Activated CD4-positive, alpha-beta T cell treated with anti-CD3 and anti-CD28 coated beads for 4 hours (primary cell): ENCODE data around the gene C4orf17.

Experiments used
- DNase-seq, 2 donors: peaks; one replicate each; pipeline ENCODE4 v3.0.0-alpha.2; 2020

The C4orf17 gene

GRCh38 chr4:99537674-99538073 is 26.9 kb downstream of the C4orf17 start:
- DNase-seq = no peak

- no peak for DNase-seq
Measured at GRCh38 chr4:99540277-99540939, 29.6 kb downstream of the C4orf17 start.

- no peak for DNase-seq
Measured at GRCh38 chr4:99552872-99553271, 42.1 kb downstream of the C4orf17 start.

- peak; percentile 95 for DNase-seq
Measured at GRCh38 chr4:99563310-99564186, 52.7 kb downstream of the C4orf17 start, which contains the start of gene TRMT10A. TRMT10A (minus strand) TSS chr4:99564039; CDS start chr4:99559338, 4,701 bp downstream.

DNA sequence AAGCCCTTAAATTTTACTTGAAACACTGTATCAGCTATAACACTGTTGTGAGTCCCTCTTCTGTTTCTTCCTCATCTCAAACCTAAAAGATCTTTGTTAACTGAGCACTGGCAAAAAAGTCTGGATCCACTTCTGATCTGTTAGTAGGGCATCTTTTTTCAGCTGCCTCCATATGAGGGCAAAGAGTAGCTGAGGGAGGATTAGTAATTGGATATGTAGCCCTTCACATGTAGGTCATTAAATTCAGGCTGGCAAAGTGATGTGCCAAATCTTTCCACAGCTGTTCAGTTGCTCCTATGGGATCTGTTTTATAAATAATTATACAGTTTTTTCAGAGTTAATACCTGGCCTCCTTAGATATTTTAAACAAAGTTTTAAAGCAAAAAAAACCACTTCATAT is 54.1 kb downstream of the C4orf17 start:
- DNase-seq = no peak

DNA sequence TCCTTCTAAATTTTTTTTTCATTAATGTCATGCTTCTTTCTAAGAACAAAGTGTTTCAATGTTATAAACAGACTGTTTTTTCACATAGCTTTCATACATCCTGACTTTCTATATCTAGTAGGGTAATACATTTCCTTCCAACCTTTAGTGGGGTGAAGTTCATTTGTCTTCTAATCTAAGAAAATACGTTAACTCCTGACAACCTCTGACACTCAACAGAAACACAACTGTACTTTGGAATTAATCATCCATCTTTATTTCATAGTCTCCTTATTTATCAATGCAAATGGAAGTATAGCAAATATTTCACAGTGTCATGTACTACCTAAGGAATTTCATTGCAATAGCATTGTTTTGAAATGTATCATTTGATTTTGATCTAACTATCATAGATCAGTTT is 61.1 kb downstream of the C4orf17 start:
- DNase-seq = no peak

DNA sequence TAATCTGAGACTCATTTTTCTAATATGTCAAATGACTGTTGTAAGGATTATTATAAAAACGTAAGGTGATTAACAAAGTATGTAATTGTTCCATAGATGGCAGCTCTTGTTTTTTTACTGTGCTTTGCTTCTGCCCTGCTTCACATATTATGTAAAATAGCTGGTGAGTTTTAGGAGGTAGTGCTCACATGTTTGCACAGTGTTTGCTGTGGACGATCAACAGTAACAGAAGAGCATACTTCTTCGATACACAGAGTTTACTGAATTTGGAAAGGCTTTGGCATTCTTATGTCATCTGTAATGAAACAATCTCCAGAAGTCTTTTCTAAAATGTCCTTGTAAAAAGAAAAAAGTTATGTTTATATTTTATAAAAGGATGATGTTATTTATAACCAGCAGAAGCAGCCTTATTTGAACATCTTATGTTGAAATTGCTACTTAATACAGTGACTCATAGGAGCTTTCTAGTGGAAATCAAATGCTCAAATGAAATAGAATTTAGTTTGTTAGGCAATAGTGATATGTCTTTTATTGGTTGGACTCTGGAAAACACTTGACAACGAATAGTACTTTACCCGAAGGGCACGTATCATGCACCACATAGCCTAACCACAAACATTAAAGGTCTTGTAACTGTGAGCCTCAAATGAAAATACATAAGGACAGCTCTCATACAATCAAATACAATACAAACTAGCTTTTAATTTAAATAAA is 61.9 kb downstream of the C4orf17 start:
- no peak for DNase-seq

DNA sequence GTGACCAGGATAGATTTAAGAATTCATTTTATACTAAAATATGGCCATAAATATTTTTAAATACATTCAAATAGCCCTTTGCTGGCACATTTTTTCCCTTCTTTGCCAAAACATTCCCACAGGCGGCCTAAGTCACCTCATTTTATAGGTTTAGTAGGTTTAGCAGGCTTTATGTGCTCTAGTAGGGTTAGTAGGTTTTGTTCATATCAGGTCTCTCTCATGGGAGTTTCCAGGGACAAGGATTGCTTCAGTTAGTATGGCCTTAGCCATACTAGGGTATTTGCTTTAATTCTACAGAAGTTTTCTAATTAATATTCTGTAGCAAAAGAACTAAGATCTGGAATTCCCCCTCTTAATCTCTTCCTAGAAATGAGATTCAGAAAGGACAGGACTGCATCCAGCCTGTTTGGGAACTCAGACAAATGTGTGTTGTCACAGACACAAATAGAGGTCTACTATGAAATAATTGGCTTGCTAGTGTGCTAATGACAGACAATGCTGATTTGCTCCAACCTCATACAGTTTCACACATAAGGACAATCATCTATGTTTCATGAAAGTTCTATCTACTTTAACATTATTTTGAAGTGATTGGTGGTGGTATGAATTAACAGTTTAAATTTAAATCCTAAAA is 63.0 kb downstream of the C4orf17 start:
- DNase-seq = no peak

GRCh38 chr4:99574530-99575324 is 63.9 kb downstream of the C4orf17 start, which contains the start of gene MTTP:
MTTP (plus strand) TSS chr4:99574824; CDS start chr4:99574910, 86 bp downstream.
- no peak for DNase-seq

DNA sequence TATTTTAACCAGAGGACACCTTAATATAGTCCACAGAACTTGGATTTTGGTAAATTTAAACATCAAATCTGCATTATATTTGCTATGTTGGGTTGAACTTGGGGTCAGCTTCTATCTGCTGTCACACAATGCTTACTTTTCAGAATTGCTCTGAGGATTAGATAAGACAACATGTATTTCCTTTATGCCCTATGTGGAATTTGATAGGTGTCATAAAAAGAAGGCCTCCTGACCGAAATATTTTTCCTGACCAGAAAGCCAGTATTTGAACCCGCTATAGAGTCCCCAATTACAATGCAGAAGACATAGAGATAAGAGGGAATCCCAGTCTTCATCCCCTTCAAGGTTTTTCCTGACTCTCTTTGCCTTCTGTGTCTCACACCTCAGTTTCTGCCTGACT is 67.9 kb downstream of the C4orf17 start:
- no peak for DNase-seq

- no peak for DNase-seq
Measured at GRCh38 chr4:99585516-99585915, 74.7 kb downstream of the C4orf17 start.

GRCh38 chr4:99586322-99586721 is 75.5 kb downstream of the C4orf17 start:
- DNase-seq = no peak

DNA sequence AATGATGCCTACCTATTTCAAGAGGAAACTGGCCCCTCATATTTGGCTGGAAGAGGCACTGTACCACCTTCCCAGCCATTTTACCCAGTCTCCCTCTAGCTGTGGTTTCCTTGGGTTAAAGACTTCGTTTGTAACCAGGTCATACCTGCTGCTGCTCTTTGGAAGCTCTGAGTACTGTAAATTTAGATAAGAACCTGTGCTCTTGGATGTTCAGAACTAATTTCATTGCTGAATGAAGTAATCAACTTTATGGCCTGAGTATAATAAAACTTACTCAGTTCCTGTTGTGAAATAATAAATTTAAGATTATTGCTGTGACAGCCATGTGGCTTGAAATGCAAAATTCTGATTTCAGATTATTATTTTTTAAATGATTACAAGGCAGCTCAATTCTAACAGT is 76.0 kb downstream of the C4orf17 start:
- no peak for DNase-seq

DNA sequence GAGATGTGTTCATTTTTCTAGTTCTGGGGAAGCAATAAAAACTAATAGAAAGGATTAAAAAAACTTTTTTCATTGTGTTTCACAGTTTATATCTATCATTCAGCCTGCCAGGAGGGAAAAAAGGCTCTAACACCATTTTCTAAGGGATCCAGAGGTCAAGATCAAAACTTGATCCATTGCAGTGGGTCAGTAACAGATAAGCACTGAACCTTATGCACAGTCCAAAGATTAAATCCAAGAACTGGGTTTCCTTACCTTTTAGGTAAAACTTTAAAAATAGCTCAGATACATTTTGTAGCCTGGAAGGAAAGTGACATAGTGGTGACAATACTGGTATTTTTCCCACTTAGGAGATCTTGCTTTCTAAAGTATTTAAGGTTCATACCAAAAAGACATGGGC is 76.5 kb downstream of the C4orf17 start:
- DNase-seq = no peak

DNA sequence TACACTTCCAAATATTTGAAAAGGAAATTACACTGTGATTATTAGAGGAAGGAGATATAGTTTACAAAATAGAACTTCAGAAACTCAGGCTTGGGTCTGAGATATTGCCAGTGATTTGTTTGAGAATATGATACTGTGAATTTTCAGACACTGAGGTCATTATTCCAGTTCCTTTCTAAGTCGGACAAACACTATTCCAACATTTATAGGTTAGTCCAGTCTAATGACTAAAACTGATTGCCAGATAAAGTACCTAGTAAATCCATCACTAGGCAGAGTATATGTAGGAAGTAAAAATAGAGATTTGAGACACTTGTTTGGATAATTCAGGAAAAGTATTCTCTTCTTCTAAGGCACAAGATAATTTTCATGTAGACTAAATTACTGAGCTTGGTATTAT is 77.0 kb downstream of the C4orf17 start:
- no peak for DNase-seq

- no peak for DNase-seq
Measured at GRCh38 chr4:99591757-99592156, 80.9 kb downstream of the C4orf17 start.
